Parathyroid adenoma (tissue), 2 donors: ENCODE measurements around the gene PLAA.
A peak's percentile ranks its signal among the peaks of the same experiment; 100 is the strongest.

ENCODE experiments used
- H2AFZ ChIP-seq: fragments of 300-600 bp; sonication (generic); one replicate; pipeline ENCODE4 v1.7.0; 2017; ENCODE audit warnings: antibody characterized with exemption, mild to moderate bottlenecking
- H3K27ac ChIP-seq: fragments of 300-600 bp; sonication (generic); one replicate; pipeline ENCODE4 v1.7.0; 2017
- H3K27me3 ChIP-seq: fragments of 300-600 bp; sonication (generic); one replicate; pipeline ENCODE4 v1.7.0; 2017; ENCODE audit warnings: low read length; ENCODE audit not compliant: control insufficient read depth, insufficient read depth
- H3K36me3 ChIP-seq: fragments of 300-600 bp; sonication (generic); one replicate; pipeline ENCODE4 v1.7.0; 2017; ENCODE audit warnings: low read length; ENCODE audit not compliant: control insufficient read depth, insufficient read depth
- H3K4me1 ChIP-seq: fragments of 300-600 bp; sonication (generic); one replicate; pipeline ENCODE4 v1.7.0; 2017; ENCODE audit warnings: control low read depth
- H3K4me2 ChIP-seq: fragments of 300-600 bp; sonication (generic); one replicate; pipeline ENCODE4 v1.7.0; 2017; ENCODE audit warnings: low read length
- H3K4me3 ChIP-seq: fragments of 300-600 bp; sonication (generic); one replicate; pipeline ENCODE4 v1.7.0; 2017; ENCODE audit warnings: low read depth, low read length
- H3K79me2 ChIP-seq: fragments of 300-600 bp; sonication (generic); one replicate; pipeline ENCODE4 v1.7.0; 2017; ENCODE audit warnings: control low read depth
- H3K9ac ChIP-seq: fragments of 300-600 bp; sonication (generic); one replicate; pipeline ENCODE4 v1.7.0; 2017; ENCODE audit warnings: mild to moderate bottlenecking
- H3K9me3 ChIP-seq: fragments of 300-600 bp; sonication (generic); one replicate; pipeline ENCODE4 v1.7.0; 2017; ENCODE audit warnings: low read length; ENCODE audit not compliant: control insufficient read depth
- TF ChIP-seq, protein P1 (sequence below): fragments of 300-600 bp; sonication (generic); IDR thresholded peaks from one replicate; pipeline ENCODE4 v1.7.0; 2017; ENCODE audit warnings: antibody characterized with exemption, mild to moderate bottlenecking
- donor health status: primary hyperparathyroidism.

The PLAA gene

GRCh38 chr9:26950521-26950920, 3.5 kb upstream of the PLAA start:
- H3K4me3 ChIP-seq = no peak overlapping the region
- no peaks in the 10 kb centered on the region for H3K4me1 ChIP-seq
- no peak overlapping the region for H3K4me2 ChIP-seq
- H3K9ac ChIP-seq = no peak overlapping the region
- H2AFZ ChIP-seq = no peak overlapping the region
- no peaks in the 10 kb centered on the region for H3K36me3 ChIP-seq
- H3K79me2 ChIP-seq = peaks cover 10% of the 10 kb centered on the region
- TF ChIP-seq, protein P1, sequence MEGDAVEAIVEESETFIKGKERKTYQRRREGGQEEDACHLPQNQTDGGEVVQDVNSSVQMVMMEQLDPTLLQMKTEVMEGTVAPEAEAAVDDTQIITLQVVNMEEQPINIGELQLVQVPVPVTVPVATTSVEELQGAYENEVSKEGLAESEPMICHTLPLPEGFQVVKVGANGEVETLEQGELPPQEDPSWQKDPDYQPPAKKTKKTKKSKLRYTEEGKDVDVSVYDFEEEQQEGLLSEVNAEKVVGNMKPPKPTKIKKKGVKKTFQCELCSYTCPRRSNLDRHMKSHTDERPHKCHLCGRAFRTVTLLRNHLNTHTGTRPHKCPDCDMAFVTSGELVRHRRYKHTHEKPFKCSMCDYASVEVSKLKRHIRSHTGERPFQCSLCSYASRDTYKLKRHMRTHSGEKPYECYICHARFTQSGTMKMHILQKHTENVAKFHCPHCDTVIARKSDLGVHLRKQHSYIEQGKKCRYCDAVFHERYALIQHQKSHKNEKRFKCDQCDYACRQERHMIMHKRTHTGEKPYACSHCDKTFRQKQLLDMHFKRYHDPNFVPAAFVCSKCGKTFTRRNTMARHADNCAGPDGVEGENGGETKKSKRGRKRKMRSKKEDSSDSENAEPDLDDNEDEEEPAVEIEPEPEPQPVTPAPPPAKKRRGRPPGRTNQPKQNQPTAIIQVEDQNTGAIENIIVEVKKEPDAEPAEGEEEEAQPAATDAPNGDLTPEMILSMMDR = no peak
- H3K9me3 ChIP-seq = no peaks in the 10 kb centered on the region
- no peaks in the 10 kb centered on the region for H3K27me3 ChIP-seq
- H3K27ac ChIP-seq = no peak overlapping the region

GRCh38 chr9:26949637-26950069, 2.6 kb upstream of the PLAA start:
- Histone ChIP-seq H3K4me2 (no peak overlapping the region), H3K4me3 (no peak overlapping the region), H3K9me3 (no peaks in the 10 kb centered on the region), H3K9ac (no peak overlapping the region), H3K79me2 (peaks cover 10% of the 10 kb centered on the region), H3K36me3 (no peaks in the 10 kb centered on the region), H3K27ac (no peak overlapping the region), H3K27me3 (no peaks in the 10 kb centered on the region), H3K4me1 (no peaks in the 10 kb centered on the region), H2AFZ (no peak overlapping the region)
- TF ChIP-seq, protein P1 = no peak

DNA sequence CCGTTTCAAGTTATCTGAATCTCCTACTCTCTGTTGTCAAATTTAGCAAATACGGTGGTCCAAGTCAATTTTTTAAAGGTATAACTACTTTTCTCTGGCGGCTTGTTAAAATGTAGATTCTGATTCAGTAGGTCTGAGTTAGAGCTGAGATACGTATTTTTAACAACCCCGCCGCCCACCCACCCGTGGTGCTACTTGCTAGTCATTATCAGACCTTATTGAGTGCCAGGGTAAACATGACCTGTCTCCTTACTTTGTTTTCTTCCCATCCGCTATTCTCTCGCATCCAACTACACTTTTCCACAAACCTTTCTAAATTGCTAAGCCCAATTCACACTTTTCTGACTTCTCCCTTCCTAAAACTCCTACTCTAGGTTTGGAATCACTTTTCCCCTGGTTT, 694 bp upstream of the PLAA start:
- Histone ChIP-seq H2AFZ (peak overlapping the region; percentile 73), H3K4me1 (no peaks in the 10 kb centered on the region), H3K27ac (peak overlapping the region; percentile 93), H3K79me2 (peaks cover 13% of the 10 kb centered on the region), H3K9ac (no peak overlapping the region), H3K27me3 (no peaks in the 10 kb centered on the region), H3K4me2 (peak overlapping the region; percentile 97), H3K9me3 (no peaks in the 10 kb centered on the region), H3K4me3 (peak overlapping the region; percentile 91), H3K36me3 (no peaks in the 10 kb centered on the region)
- TF ChIP-seq, protein P1 = no peak

GRCh38 chr9:26945591-26945990, 1.5 kb downstream of the PLAA start:
- Histone ChIP-seq H3K27ac (no peak overlapping the region), H3K36me3 (no peaks in the 10 kb centered on the region), H3K9ac (no peak overlapping the region), H3K9me3 (no peaks in the 10 kb centered on the region), H3K4me2 (peak overlapping the region; percentile 97), H2AFZ (no peak overlapping the region), H3K4me1 (no peaks in the 10 kb centered on the region), H3K79me2 (peaks cover 13% of the 10 kb centered on the region), H3K4me3 (peak overlapping the region; percentile 91), H3K27me3 (no peaks in the 10 kb centered on the region)
- TF ChIP-seq, protein P1 = no peak

GRCh38 chr9:26940779-26941178, 6.3 kb downstream of the PLAA start:
- TF ChIP-seq, protein P1 = no peak

More at GRCh38 chr9:26940779-26941178, 6.3 kb downstream of the PLAA start:
- H3K36me3 ChIP-seq = no peaks in the 10 kb centered on the region
- H3K27me3 ChIP-seq = no peaks in the 10 kb centered on the region
- H3K27ac ChIP-seq = no peak overlapping the region
- H3K79me2 ChIP-seq = peaks cover 19% of the 10 kb centered on the region
- no peaks in the 10 kb centered on the region for H3K9me3 ChIP-seq
- H2AFZ ChIP-seq = no peak overlapping the region
- no peak overlapping the region for H3K9ac ChIP-seq
- no peak overlapping the region for H3K4me3 ChIP-seq
- no peaks in the 10 kb centered on the region for H3K4me1 ChIP-seq
- H3K4me2 ChIP-seq = no peak overlapping the region
